Osteoblast (primary cell): ENCODE data around the gene HNRNPC. TPM values are rescaled to one million over a fixed set of nuclear protein-coding genes. Genes with fewer than 3 reads are reported as not detected.

ENCODE experiments used
- DNase-seq: peaks from one replicate; pipeline ENCODE4 v3.0.0; 2011; ENCODE audit warnings: low spot score, mixed read lengths; ENCODE audit not compliant: insufficient read length; ENCODE audit errors: missing footprints
- H2AFZ ChIP-seq: 2 replicates; pipeline ENCODE4 v1.6.0; 2011; ENCODE audit warnings: mild to moderate bottlenecking, low read length
- H3K27ac ChIP-seq: 2 replicates; pipeline ENCODE4 v1.5.1; 2011; ENCODE audit warnings: mild to moderate bottlenecking, low read depth, low read length, moderate library complexity
- H3K27me3 ChIP-seq: 2 replicates; pipeline ENCODE4 v1.6.0; 2012; ENCODE audit warnings: mild to moderate bottlenecking, control low read depth, inconsistent platforms, low read length, moderate library complexity; ENCODE audit not compliant: insufficient read depth
- H3K36me3 ChIP-seq: 2 replicates; pipeline ENCODE4 v1.5.1; 2011; ENCODE audit warnings: mild to moderate bottlenecking, low read length, control low read depth, moderate library complexity; ENCODE audit not compliant: insufficient read depth
- H3K4me1 ChIP-seq: 2 replicates; pipeline ENCODE4 v1.5.1; 2011; ENCODE audit warnings: mild to moderate bottlenecking, low read length, control low read depth, moderate library complexity; ENCODE audit not compliant: insufficient read depth
- H3K4me2 ChIP-seq: 2 replicates; pipeline ENCODE4 v1.6.0; 2011; ENCODE audit warnings: mild to moderate bottlenecking, low read length; ENCODE audit not compliant: insufficient read depth
- H3K4me3 ChIP-seq: fragments of 200-600 bp; sonication (generic); 3 replicates; pipeline ENCODE4 v1.5.1; 2012; ENCODE audit warnings: mild to moderate bottlenecking, low read length, inconsistent platforms; ENCODE audit not compliant: insufficient read depth
- H3K79me2 ChIP-seq: 2 replicates; pipeline ENCODE4 v1.6.0; 2012; ENCODE audit warnings: mild to moderate bottlenecking, low read length, control low read depth, inconsistent platforms; ENCODE audit not compliant: insufficient read depth
- H3K9me3 ChIP-seq: 2 replicates; pipeline ENCODE4 v1.5.1; 2011; ENCODE audit warnings: low read depth, low read length, control low read depth
- H4K20me1 ChIP-seq: 2 replicates; pipeline ENCODE4 v1.6.0; 2012; ENCODE audit warnings: mild to moderate bottlenecking, low read length, control low read depth; ENCODE audit not compliant: insufficient read depth
- total RNA-seq: library from RNA; depleted of rRNA; stranded (reverse); fragments of >200 nt; gene quantifications from 2 replicates; pipeline ENCODE4 v1.2.3, GENCODE V29; 2012
- TF ChIP-seq, protein P1 (sequence below): IDR thresholded peaks from 2 replicates; pipeline ENCODE4 v1.5.1; 2011; ENCODE audit warnings: mild to moderate bottlenecking, low read depth, low read length, moderate library complexity; ENCODE audit errors: extremely low read depth

HNRNPC gene
- total RNA-seq, 1 donor: 446 TPM

GRCh38 chr14:21258889-21259787 is 10.1 kb downstream of the HNRNPC start:
- Histone ChIP-seq H4K20me1 (peaks cover 93% of the 10 kb centered on the region), H3K79me2 (peaks cover 95% of the 10 kb centered on the region), H3K4me2 (peak overlapping the region; percentile 14), H3K4me3 (no peak overlapping the region), H3K9me3 (no peaks in the 10 kb centered on the region), H2AFZ (no peak overlapping the region), H3K27ac (peak overlapping the region; percentile 48), H3K27me3 (no peaks in the 10 kb centered on the region), H3K36me3 (peaks cover 87% of the 10 kb centered on the region), H3K4me1 (peaks cover 69% of the 10 kb centered on the region)
- TF ChIP-seq, protein P1, sequence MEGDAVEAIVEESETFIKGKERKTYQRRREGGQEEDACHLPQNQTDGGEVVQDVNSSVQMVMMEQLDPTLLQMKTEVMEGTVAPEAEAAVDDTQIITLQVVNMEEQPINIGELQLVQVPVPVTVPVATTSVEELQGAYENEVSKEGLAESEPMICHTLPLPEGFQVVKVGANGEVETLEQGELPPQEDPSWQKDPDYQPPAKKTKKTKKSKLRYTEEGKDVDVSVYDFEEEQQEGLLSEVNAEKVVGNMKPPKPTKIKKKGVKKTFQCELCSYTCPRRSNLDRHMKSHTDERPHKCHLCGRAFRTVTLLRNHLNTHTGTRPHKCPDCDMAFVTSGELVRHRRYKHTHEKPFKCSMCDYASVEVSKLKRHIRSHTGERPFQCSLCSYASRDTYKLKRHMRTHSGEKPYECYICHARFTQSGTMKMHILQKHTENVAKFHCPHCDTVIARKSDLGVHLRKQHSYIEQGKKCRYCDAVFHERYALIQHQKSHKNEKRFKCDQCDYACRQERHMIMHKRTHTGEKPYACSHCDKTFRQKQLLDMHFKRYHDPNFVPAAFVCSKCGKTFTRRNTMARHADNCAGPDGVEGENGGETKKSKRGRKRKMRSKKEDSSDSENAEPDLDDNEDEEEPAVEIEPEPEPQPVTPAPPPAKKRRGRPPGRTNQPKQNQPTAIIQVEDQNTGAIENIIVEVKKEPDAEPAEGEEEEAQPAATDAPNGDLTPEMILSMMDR: no peak
- no peak for DNase-seq

DNA sequence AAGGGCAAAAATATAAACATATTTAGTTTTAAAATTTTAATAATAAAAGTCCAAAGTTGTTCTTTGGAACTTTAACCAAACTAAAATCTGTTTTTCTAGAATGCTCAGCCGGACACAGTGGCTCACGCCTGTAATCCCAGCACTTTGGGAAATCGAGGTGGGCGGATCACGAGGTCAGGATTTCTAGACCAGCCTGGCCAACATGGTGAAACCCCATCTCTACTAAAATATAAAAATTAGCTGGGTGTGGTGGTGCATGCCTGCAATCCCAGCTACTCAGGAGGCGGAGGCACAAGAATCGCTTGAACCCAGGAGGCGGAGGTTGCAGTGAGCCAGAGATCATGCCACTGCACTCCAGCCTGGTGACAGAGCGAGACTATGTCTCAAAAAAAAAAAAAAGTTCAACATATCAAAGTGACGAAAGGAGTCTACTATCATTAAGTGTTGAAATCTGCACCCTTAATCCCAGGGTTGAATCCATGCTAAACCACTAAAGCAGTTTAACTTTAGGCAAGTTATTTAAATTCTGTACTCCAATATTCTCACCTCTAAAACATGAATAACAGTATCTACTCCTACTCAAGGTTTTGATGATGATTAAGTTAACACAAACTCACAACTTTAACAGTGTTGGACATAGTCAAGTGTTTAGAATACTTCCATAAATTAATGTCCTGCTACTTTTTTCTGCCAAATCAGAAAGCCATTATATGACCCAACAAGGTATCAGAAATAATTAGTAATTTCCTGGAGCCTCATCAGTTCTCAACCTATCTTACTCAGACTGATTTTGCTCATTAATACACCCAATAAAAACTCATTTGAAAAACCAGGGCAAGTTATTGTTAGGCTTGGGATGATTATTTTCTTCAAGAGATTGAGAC is 11.0 kb downstream of the HNRNPC start:
- Histone ChIP-seq H3K4me2 (peak overlapping the region; percentile 14), H3K79me2 (peaks cover 95% of the 10 kb centered on the region), H3K27me3 (no peaks in the 10 kb centered on the region), H3K36me3 (peaks cover 82% of the 10 kb centered on the region), H2AFZ (no peak overlapping the region), H3K9me3 (no peaks in the 10 kb centered on the region), H4K20me1 (peaks cover 94% of the 10 kb centered on the region), H3K4me1 (peaks cover 60% of the 10 kb centered on the region), H3K4me3 (no peak overlapping the region), H3K27ac (peak overlapping the region; percentile 48)
- TF ChIP-seq, protein P1: no peak
- no peak for DNase-seq

GRCh38 chr14:21257394-21257909 is 11.8 kb downstream of the HNRNPC start:
- H3K27ac ChIP-seq: peak overlapping the region; percentile 26
- no peak for DNase-seq
- no peaks in the 10 kb centered on the region for H3K9me3 ChIP-seq
- peaks cover 77% of the 10 kb centered on the region for H3K36me3 ChIP-seq
- H3K79me2 ChIP-seq: peaks cover 95% of the 10 kb centered on the region
- H3K4me1 ChIP-seq: peaks cover 52% of the 10 kb centered on the region
- H4K20me1 ChIP-seq: peaks cover 92% of the 10 kb centered on the region
- TF ChIP-seq, protein P1: no peak
- no peak overlapping the region for H2AFZ ChIP-seq
- no peaks in the 10 kb centered on the region for H3K27me3 ChIP-seq
- no peak overlapping the region for H3K4me3 ChIP-seq
- peak overlapping the region; percentile 7 for H3K4me2 ChIP-seq
